PC-3 (cell line): ENCODE results near the gene SLC35B4. TPM values are rescaled to one million over a fixed set of nuclear protein-coding genes. Genes with fewer than 3 reads are reported as not detected.

ENCODE experiments used
- ATAC-seq: fragments of 200-7000 bp; cut with Tn5 transposase; 2 replicates; pipeline ENCODE4 v1.9.1; 2020; ENCODE audit warnings: mild to moderate bottlenecking, moderate library complexity
- BruUV-seq: library from RNA; stranded (reverse); fragments of 400-500 nt; replicated peaks from 2 replicates; lab custom pipeline; 2021; lab: Mats Ljungman, UMichigan
- CTCF ChIA-PET: fragments of 300-600 bp; sonication (Branson Sonifier 250); formaldehyde crosslinking; loops from one replicate; lab custom pipeline; 2022; ENCODE audit warnings: antibody characterized with exemption; lab: Charles Lee
- POLR2A ChIA-PET: fragments of 300-600 bp; sonication (Branson Sonifier 250); formaldehyde crosslinking; loops from one replicate; lab custom pipeline; 2022; ENCODE audit warnings: antibody characterized with exemption; ENCODE audit not compliant: unreplicated experiment; lab: Charles Lee
- DNase-seq: peaks from one replicate; pipeline ENCODE4 v3.0.0-alpha.2; 2015
- H2AFZ ChIP-seq: fragments of 300-600 bp; sonication (generic); 2 replicates; pipeline ENCODE4 v1.6.0; 2016; ENCODE audit warnings: antibody characterized with exemption, low read length
- H3F3A ChIP-seq: fragments of 300-600 bp; sonication (generic); one replicate; pipeline ENCODE4 v1.6.0; 2017; ENCODE audit warnings: antibody characterized with exemption, low read length, control low read depth, mild to moderate bottlenecking; ENCODE audit not compliant: unreplicated experiment
- H3K27ac ChIP-seq: fragments of 300-600 bp; sonication (generic); 2 replicates; pipeline ENCODE4 v1.5.1; 2016; ENCODE audit warnings: mild to moderate bottlenecking, low read length
- H3K27me3 ChIP-seq: fragments of 300-600 bp; sonication (generic); 2 replicates; pipeline ENCODE4 v1.6.1; 2016; ENCODE audit warnings: low read length, mixed read lengths
- H3K36me3 ChIP-seq: fragments of 300-600 bp; sonication (generic); 2 replicates; pipeline ENCODE4 v1.6.1; 2016; ENCODE audit warnings: low read depth, mixed run types, low read length, mixed read lengths
- H3K4me1 ChIP-seq: fragments of 300-600 bp; sonication (generic); 2 replicates; pipeline ENCODE4 v1.5.1; 2016; ENCODE audit warnings: low read length; ENCODE audit not compliant: insufficient read depth
- H3K4me2 ChIP-seq: fragments of 300-600 bp; sonication (generic); 2 replicates; pipeline ENCODE4 v1.6.0; 2016; ENCODE audit warnings: low read length
- H3K4me3 ChIP-seq: fragments of 300-600 bp; sonication (generic); 2 replicates; pipeline ENCODE4 v1.5.1; 2016; ENCODE audit warnings: mild to moderate bottlenecking, low read length, mixed read lengths
- H3K79me2 ChIP-seq: fragments of 300-600 bp; sonication (generic); 2 replicates; pipeline ENCODE4 v1.6.1; 2017; ENCODE audit warnings: low read length, mixed read lengths
- H3K9ac ChIP-seq: fragments of 300-600 bp; sonication (generic); 2 replicates; pipeline ENCODE4 v1.6.0; 2016; ENCODE audit warnings: mild to moderate bottlenecking, low read length
- H3K9me2 ChIP-seq: fragments of 300-600 bp; sonication (generic); replicated peaks from 2 replicates; pipeline ENCODE4 v1.6.1; 2016; ENCODE audit warnings: mixed run types, low read length, mixed read lengths
- H3K9me3 ChIP-seq: fragments of 300-600 bp; sonication (generic); 2 replicates; pipeline ENCODE4 v1.6.1; 2016; ENCODE audit warnings: low read length, mixed read lengths
- H4K20me1 ChIP-seq: fragments of 300-600 bp; sonication (generic); 2 replicates; pipeline ENCODE4 v1.6.1; 2016; ENCODE audit warnings: low read length, mixed read lengths
- EZH2 ChIP-seq: fragments of 300-600 bp; sonication (generic); IDR thresholded peaks from one replicate; pipeline ENCODE4 v1.6.1; 2017; ENCODE audit warnings: antibody characterized with exemption, mild to moderate bottlenecking, low read length; ENCODE audit not compliant: unreplicated experiment
- EZH2phosphoT487 ChIP-seq: fragments of 300-600 bp; sonication (generic); IDR thresholded peaks from 2 replicates; pipeline ENCODE4 v1.6.1; 2018; ENCODE audit warnings: mild to moderate bottlenecking, antibody characterized with exemption, low read length, borderline replicate concordance
- intact Hi-C: fragments of 100-400 bp; cut with micrococcal nuclease; formaldehyde crosslinking; loops from 2 replicates; pipeline ENCODE4 v1.9.0; 2023
- total RNA-seq: library from RNA; depleted of rRNA; stranded (reverse); fragments of >200 nt; gene quantifications from 2 replicates; pipeline ENCODE4 v1.2.3, GENCODE V29; 2014
- TF ChIP-seq, protein P1 (sequence below): fragments of 300-600 bp; sonication (generic); conservative IDR thresholded peaks from 2 replicates; pipeline ENCODE4 v1.5.1; 2017; ENCODE audit warnings: antibody characterized with exemption, low read depth, mild to moderate bottlenecking, low read length

SLC35B4 gene
- total RNA-seq, 1 experiment from 2014 or later, result 34.2 TPM

GRCh38 chr7:134362587-134363483 is 46.1 kb upstream of the SLC35B4 start:
- POLR2A ChIA-PET, result no interaction called here
- TF ChIP-seq, protein P1, sequence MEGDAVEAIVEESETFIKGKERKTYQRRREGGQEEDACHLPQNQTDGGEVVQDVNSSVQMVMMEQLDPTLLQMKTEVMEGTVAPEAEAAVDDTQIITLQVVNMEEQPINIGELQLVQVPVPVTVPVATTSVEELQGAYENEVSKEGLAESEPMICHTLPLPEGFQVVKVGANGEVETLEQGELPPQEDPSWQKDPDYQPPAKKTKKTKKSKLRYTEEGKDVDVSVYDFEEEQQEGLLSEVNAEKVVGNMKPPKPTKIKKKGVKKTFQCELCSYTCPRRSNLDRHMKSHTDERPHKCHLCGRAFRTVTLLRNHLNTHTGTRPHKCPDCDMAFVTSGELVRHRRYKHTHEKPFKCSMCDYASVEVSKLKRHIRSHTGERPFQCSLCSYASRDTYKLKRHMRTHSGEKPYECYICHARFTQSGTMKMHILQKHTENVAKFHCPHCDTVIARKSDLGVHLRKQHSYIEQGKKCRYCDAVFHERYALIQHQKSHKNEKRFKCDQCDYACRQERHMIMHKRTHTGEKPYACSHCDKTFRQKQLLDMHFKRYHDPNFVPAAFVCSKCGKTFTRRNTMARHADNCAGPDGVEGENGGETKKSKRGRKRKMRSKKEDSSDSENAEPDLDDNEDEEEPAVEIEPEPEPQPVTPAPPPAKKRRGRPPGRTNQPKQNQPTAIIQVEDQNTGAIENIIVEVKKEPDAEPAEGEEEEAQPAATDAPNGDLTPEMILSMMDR, result no peak
- no peak for TF ChIP-seq EZH2phosphoT487
- no peak for TF ChIP-seq EZH2
- intact Hi-C loops, result no loop called here
- no TSS peak for BruUV-seq
- Histone ChIP-seq H3K9me3 (no peaks in the 10 kb centered on the region), H4K20me1 (no peaks in the 10 kb centered on the region), H3K79me2 (no peaks in the 10 kb centered on the region), H3K9ac (no peak overlapping the region), H3K4me1 (peaks cover 38% of the 10 kb centered on the region), H3K9me2 (0 out of 2 replicates have a peak, but pooled peaks cover 2% of the 10 kb centered on the region), H3F3A (peaks cover 6% of the 10 kb centered on the region), H3K27me3 (no peaks in the 10 kb centered on the region), H3K4me3 (no peak overlapping the region), H3K27ac (peak overlapping the region; percentile 100), H3K4me2 (no peak overlapping the region), H2AFZ (no peak overlapping the region), H3K36me3 (no peaks in the 10 kb centered on the region)
- CTCF ChIA-PET, result no interaction called here
- DNase-seq, result no peak
- no peak for ATAC-seq

- H3K4me1 ChIP-seq, result peaks cover 14% of the 10 kb centered on the region
- DNase-seq (no peak), ATAC-seq (no peak)
- H3K9ac ChIP-seq, result no peak overlapping the region
- H3F3A ChIP-seq, result no peaks in the 10 kb centered on the region
- CTCF ChIA-PET, result interaction anchor here (0.6 kb wide), 1 partner anchor 12 kb away, joined by 3 read pairs; no protein-coding TSS in a partner anchor
- H3K79me2 ChIP-seq, result no peaks in the 10 kb centered on the region
- no peak overlapping the region for H2AFZ ChIP-seq
- no peak overlapping the region for H3K4me3 ChIP-seq
- H3K9me2 ChIP-seq, result no peaks in the 10 kb centered on the region
- no peak overlapping the region for H3K4me2 ChIP-seq
- POLR2A ChIA-PET, result no interaction called here
- H3K36me3 ChIP-seq, result no peaks in the 10 kb centered on the region
- H3K9me3 ChIP-seq, result no peaks in the 10 kb centered on the region
- no TSS peak for BruUV-seq
- no peaks in the 10 kb centered on the region for H3K27me3 ChIP-seq
- intact Hi-C loops, result loop anchor here (10.0 kb wide), 1 partner anchor 215 kb away; no protein-coding TSS in a partner anchor
- H4K20me1 ChIP-seq, result no peaks in the 10 kb centered on the region
- no peak overlapping the region for H3K27ac ChIP-seq
- TF ChIP-seq EZH2 (no peak), EZH2phosphoT487 (no peak)
- TF ChIP-seq, protein P1, result no peak
Observed at GRCh38 chr7:134359787-134360432, 43.2 kb upstream of the SLC35B4 start.
